Gastrocnemius medialis (tissue), 4 donors: ENCODE data around the gene GALNT18. TPM values are rescaled to one million over a fixed set of nuclear protein-coding genes. Genes with fewer than 3 reads are reported as not detected.

Source experiments
- ATAC-seq, 2 donors: fragments of 150-250 bp; one replicate each; pipeline ENCODE4 v1.9.1; 2016
- DNase-seq, 2 donors: peaks; one replicate each; pipeline ENCODE4 v3.0.0-alpha.2; 2019
- H3K27ac ChIP-seq, 4 donors: fragments of 200-600 bp; sonication (generic); 1 replicate in 1 of 4; 2 replicates in 3 of 4; pipeline ENCODE4 v1.5.1; 2016 to 2018; ENCODE audit warnings: mild to moderate bottlenecking in 2 of 4, moderate library complexity in 1 of 4
- H3K27me3 ChIP-seq, 3 donors: fragments of 200-600 bp; sonication (generic) in 2 of 3; 1 replicate in 1 of 3; 2 replicates in 2 of 3; pipeline versions ENCODE4 v1.5.1 to v1.6.0; 2016 to 2019; ENCODE audit warnings: mild to moderate bottlenecking in 1 of 3, moderate library complexity in 1 of 3
- H3K36me3 ChIP-seq, 2 donors: fragments of 200-600 bp; sonication (generic) in 1 of 2; one replicate each; pipeline ENCODE4 v1.5.1; 2017 to 2018
- H3K4me1 ChIP-seq, 2 donors: fragments of 200-600 bp; sonication (generic) in 1 of 2; one replicate each; pipeline ENCODE4 v1.5.1; 2016 to 2017; ENCODE audit warnings: mild to moderate bottlenecking in 2 of 2
- H3K4me3 ChIP-seq, 4 donors: fragments of 200-600 bp; sonication (generic) in 3 of 4; 1 replicate in 1 of 4; 2 replicates in 3 of 4; pipeline ENCODE4 v1.5.1; 2016 to 2019; ENCODE audit warnings: mild to moderate bottlenecking in 2 of 4
- H3K9me3 ChIP-seq, 3 donors: fragments of 200-600 bp; sonication (generic) in 2 of 3; 1 replicate in 1 of 3; 2 replicates in 2 of 3; pipeline ENCODE4 v1.5.1; 2016 to 2019
- CTCF ChIP-seq, 5 experiments: fragments of 450-650 bp in 3 of 5; fragments of 200-600 bp in 2 of 5; sonication (generic) in 2 of 5; IDR thresholded peaks in 4 of 5; conservative IDR thresholded peaks in 1 of 5; 1 replicate in 4 of 5; 2 replicates in 1 of 5; pipeline ENCODE4 v1.5.1; 2016 to 2019; ENCODE audit warnings: antibody characterized with exemption in 5 of 5, mild to moderate bottlenecking in 3 of 5, moderate library complexity in 3 of 5
- POLR2A ChIP-seq, 2 donors: fragments of 450-650 bp; IDR thresholded peaks; one replicate each; pipeline ENCODE4 v1.6.1; 2017; ENCODE audit warnings: antibody characterized with exemption in 2 of 2, mild to moderate bottlenecking in 2 of 2, moderate library complexity in 2 of 2
- in situ Hi-C, 4 donors: fragments of 200-750 bp; cut with MboI; loops; one replicate each; pipeline versions ENCODE4 v1.15.0 to v1.8.0; 2017; ENCODE audit warnings: low sequenced_read_pairs in 4 of 4
- intact Hi-C: fragments of 100-400 bp; cut with DNase I; formaldehyde crosslinking; loops from one replicate; pipeline ENCODE4 v1.15.1; 2023; ENCODE audit warnings: low total_unique reads
- total RNA-seq, 4 donors: library from RNA; depleted of rRNA; stranded (reverse); fragments of >200 nt; gene quantifications; one replicate each; pipeline versions ENCODE4 v1.1.0 to v1.2.3, GENCODE V29; 2016

The GALNT18 gene
- total RNA-seq, 4 donors from 2014 or later: 10.5 to 29.2 (median 11.2) TPM

DNA sequence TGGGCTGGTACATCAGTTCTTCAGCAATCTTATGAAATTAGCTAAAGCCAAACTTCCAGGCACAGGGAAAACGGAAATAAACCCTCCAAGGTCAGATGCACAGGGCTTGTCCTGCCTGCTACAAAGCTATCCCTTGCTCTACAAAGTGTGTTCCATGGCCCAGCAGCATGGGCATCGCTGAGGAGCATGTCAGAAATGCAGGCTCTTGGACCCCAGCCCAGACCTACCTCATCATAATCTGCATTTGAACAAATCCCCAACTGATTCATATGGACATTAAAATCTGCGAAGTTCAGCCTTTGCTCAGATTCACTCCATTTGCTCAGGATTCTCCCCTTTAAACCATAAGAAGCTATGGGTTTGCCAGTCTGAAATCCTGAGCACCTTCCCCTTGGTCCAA, 139.1 kb downstream of the GALNT18 start:
- intact Hi-C loops (no loop called here), in situ Hi-C loops (no loop called here)
- no peak overlapping the region for H3K4me3 ChIP-seq
- H3K4me1 ChIP-seq: peaks cover 2 to 7% of the 10 kb centered on the region in 2 donors
- TF ChIP-seq POLR2A (IDR thresholded peaks at IDR 0.05): no peak
- no peak for TF ChIP-seq CTCF (IDR thresholded peaks at IDR 0.05 in 4 of 5, conservative IDR thresholded peaks at IDR 0.05 in 1 of 5)
- ATAC-seq (no peak), DNase-seq (no peak)
- H3K27ac ChIP-seq: no peak overlapping the region
- no peaks in the 10 kb centered on the region for H3K27me3 ChIP-seq
- H3K9me3 ChIP-seq: no peaks in the 10 kb centered on the region
- H3K36me3 ChIP-seq: no peaks in the 10 kb centered on the region

DNA sequence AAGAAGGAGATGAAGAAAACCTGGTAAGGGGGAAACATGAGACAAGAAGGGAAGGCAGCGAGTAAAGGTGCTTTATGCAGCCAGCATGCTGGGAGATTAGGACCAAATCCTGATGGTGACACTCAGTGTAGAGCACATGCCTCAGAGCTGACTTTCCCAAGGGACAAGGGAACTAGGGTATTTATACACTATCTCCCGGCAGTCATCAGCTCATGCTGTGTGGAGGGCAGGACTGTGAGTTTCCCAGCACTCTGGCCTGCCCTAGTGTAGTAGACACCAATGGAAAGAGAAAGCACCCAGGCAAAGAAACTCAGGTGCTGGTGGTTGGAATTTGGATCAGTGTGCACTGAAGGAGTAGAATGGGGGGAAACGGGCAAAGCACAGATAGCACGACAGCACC, 140.4 kb downstream of the GALNT18 start:
- peaks cover 8 to 20% of the 10 kb centered on the region in 2 donors for H3K4me1 ChIP-seq
- no peak overlapping the region for H3K4me3 ChIP-seq
- in situ Hi-C loops (no loop called here), intact Hi-C loops (no loop called here)
- no peaks in the 10 kb centered on the region for H3K9me3 ChIP-seq
- no peak for DNase-seq
- H3K27me3 ChIP-seq: no peaks in the 10 kb centered on the region
- no peaks in the 10 kb centered on the region for H3K36me3 ChIP-seq
- ATAC-seq: no peak
- TF ChIP-seq POLR2A (IDR thresholded peaks at IDR 0.05) (no peak), CTCF (IDR thresholded peaks at IDR 0.05 in 4 of 5, conservative IDR thresholded peaks at IDR 0.05 in 1 of 5) (no peak)
- H3K27ac ChIP-seq: no peak overlapping the region

DNA sequence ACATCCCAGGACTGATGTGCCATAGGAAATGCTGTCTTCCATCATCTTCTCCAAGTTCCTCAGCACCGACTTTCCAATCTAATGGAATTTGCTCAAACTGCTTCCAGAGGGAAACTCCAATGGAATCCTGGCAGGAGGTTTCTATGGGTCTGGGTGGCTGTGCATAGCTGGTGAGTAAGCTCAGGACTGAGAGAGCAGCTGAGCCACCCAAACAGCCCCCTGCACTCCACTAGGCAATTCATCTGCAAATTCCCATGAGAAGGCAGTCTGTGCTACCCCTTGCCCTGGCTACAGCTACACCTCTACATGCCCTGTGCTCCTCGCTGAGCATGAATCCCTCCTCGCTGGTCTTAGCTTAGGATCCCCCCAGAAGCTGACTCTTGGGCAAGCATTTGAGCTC, 140.8 kb downstream of the GALNT18 start:
- Histone ChIP-seq H3K27ac (no peak overlapping the region), H3K4me3 (no peak overlapping the region), H3K27me3 (no peaks in the 10 kb centered on the region), H3K4me1 (peaks cover 12 to 24% of the 10 kb centered on the region in 2 donors), H3K9me3 (no peaks in the 10 kb centered on the region), H3K36me3 (no peaks in the 10 kb centered on the region)
- in situ Hi-C loops: no loop called here
- ATAC-seq: no peak
- TF ChIP-seq CTCF (IDR thresholded peaks at IDR 0.05 in 4 of 5, conservative IDR thresholded peaks at IDR 0.05 in 1 of 5) (no peak), POLR2A (IDR thresholded peaks at IDR 0.05) (no peak)
- DNase-seq: no peak
- intact Hi-C loops: no loop called here

- Histone ChIP-seq H3K27ac (no peak overlapping the region), H3K36me3 (no peaks in the 10 kb centered on the region), H3K4me3 (no peak overlapping the region), H3K9me3 (no peaks in the 10 kb centered on the region), H3K4me1 (peaks cover 14 to 30% of the 10 kb centered on the region in 2 donors), H3K27me3 (no peaks in the 10 kb centered on the region)
- intact Hi-C loops: no loop called here
- ATAC-seq (no peak), DNase-seq (no peak)
- in situ Hi-C loops: no loop called here
- TF ChIP-seq CTCF (IDR thresholded peaks at IDR 0.05 in 4 of 5, conservative IDR thresholded peaks at IDR 0.05 in 1 of 5) (no peak), POLR2A (IDR thresholded peaks at IDR 0.05) (no peak)
Observed at GRCh38 chr11:11478687-11479086, 143.1 kb downstream of the GALNT18 start.
